HPDE6-E6E7 (cell line): ENCODE measurements around the gene NNAT.

Experiments
- DNase-seq: peaks from one replicate; pipeline ENCODE4 v3.0.0; 2011; ENCODE audit warnings: missing footprints; ENCODE audit errors: extremely low spot score

The NNAT gene

DNA sequence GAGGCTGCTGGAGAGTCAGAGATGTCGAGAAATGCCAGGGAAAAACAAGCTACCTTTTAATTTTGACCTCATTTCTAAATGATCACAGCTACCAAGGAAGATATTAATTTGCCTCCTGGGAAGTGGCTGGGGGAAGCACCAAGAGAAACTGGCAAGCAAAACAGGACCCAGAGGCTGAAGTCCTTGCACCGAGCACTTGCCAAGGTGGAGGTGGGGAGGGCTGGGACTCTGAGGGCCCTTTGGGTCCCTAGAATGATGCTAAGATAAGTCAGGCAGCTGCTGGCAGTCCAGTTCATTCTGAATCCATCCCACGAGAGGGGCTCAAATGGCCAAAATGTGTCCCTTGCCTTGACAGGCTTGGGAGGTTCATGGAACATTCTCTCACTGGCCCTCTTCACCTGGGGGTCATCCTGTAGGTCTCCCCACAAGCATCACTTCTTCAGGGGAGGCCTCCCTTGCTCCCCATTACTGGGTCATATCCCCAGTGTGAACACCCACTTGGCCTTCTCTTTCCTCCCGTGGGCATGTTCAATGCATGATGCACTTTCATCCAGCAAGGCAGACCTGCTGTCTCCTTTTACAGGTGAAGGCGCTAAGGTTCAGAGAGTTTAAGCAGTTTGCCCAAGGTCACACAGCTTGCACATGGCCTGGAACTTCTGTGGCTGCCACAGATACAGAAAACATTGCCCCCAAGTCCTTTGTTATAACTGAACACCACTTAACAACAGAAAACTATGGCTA is 45.7 kb downstream of the NNAT start:
- no peak for DNase-seq

DNA sequence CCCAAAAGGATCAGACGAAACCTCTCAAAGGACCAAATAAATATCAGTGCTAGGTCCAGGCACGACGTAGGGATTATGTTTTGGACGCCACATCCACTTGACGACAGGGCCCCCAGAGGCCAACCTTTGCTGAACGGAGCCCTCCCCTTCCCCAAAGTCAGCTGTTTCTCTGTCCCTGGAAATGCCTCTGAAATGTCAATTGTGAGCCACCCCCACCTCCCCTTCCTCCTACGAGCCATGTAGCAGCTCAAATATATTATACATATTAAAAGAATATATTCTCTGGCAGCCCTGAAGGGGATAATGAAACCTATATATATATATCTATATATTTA is 46.2 kb downstream of the NNAT start:
- no peak for DNase-seq

- DNase-seq, result no peak
These were observed 46.9 kb downstream of the NNAT start for GRCh38 chr20:37567671-37568588.

- no peak for DNase-seq
These were observed 49.4 kb downstream of the NNAT start for GRCh38 chr20:37570419-37570818.

DNA sequence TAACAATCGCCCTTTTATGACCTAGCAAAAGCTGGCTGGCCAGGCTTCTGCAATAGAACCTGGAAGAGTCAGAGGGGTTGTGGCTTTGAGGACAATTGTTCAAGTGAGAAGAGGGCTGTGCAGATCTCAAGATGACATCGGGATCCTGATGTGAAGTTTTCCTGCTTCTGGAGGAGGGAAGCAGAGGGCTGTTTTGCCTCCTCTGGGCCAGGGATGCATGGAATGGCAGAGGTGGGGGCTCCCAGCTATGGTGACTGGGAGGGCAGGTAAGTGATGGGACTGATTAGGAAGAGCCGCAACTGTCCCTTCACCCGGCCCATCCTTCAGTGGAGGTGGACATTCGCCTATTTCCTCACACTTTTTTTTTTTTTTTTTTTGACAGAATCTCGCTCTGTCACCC is 50.0 kb downstream of the NNAT start:
- no peak for DNase-seq
